Measurements from ENCODE around the gene SPATS2L. TPM values are rescaled to one million over a fixed set of nuclear protein-coding genes. Genes with fewer than 3 reads are reported as not detected.

The SPATS2L gene
- total RNA-seq, 4 donors from 2014 or later: 99.0 to 142 (median 124) TPM

DNA sequence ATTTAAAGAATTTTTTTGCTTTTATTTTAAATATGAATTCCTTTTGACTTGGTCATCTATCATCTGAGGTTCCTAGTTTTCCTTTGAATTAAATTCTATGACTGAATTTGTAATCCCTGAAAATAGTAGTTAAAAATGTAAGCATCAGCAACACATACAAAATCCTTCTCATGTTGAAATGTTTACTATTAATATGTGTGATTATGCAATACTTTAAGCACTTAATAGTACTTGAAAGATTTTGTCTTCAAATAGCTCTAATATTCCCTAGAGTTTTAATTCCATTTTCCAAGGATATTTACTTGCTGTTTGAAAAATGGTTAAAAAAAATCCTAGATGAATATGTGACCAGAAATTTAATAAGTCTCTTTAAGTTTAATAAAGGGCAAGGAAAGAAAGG, 26.6 kb upstream of the SPATS2L start:
- DNase-seq: no peak
- H3K27ac ChIP-seq: no peak overlapping the region
- no peak for TF ChIP-seq POLR2A (IDR thresholded peaks at IDR 0.05)
- TF ChIP-seq, protein P1, sequence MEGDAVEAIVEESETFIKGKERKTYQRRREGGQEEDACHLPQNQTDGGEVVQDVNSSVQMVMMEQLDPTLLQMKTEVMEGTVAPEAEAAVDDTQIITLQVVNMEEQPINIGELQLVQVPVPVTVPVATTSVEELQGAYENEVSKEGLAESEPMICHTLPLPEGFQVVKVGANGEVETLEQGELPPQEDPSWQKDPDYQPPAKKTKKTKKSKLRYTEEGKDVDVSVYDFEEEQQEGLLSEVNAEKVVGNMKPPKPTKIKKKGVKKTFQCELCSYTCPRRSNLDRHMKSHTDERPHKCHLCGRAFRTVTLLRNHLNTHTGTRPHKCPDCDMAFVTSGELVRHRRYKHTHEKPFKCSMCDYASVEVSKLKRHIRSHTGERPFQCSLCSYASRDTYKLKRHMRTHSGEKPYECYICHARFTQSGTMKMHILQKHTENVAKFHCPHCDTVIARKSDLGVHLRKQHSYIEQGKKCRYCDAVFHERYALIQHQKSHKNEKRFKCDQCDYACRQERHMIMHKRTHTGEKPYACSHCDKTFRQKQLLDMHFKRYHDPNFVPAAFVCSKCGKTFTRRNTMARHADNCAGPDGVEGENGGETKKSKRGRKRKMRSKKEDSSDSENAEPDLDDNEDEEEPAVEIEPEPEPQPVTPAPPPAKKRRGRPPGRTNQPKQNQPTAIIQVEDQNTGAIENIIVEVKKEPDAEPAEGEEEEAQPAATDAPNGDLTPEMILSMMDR (IDR thresholded peaks at IDR 0.05): no peak
- H3K36me3 ChIP-seq: no peaks in the 10 kb centered on the region
- no peaks in the 10 kb centered on the region for H3K27me3 ChIP-seq
- H3K9me3 ChIP-seq: no peaks in the 10 kb centered on the region
- H3K4me3 ChIP-seq: no peak overlapping the region
- H3K4me1 ChIP-seq: no peaks in the 10 kb centered on the region

DNA sequence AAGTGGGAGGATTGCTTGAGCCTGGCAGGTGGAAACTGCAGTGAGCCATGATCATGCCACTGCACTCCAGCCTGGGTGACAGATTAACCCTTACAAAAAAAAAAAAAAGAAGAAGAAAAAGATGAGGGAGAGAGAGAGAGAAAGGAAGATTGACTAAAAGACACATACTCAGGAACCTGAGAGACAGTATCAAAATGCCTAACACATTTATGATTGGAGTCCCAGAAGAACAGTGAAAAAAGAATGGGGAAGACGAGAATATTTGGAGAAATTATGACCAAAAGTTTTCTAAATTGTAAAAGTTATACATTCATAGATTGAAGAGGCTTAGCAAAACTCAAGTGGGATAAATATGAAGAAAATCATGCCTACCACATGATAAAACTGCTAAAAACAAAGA, 19.9 kb upstream of the SPATS2L start:
- DNase-seq: no peak
- Histone ChIP-seq H3K27ac (no peak overlapping the region), H3K36me3 (no peaks in the 10 kb centered on the region), H3K4me3 (no peak overlapping the region), H3K27me3 (no peaks in the 10 kb centered on the region), H3K9me3 (no peaks in the 10 kb centered on the region), H3K4me1 (no peaks in the 10 kb centered on the region)
- TF ChIP-seq, protein P1 (IDR thresholded peaks at IDR 0.05): no peak
- TF ChIP-seq POLR2A (IDR thresholded peaks at IDR 0.05): no peak

DNA sequence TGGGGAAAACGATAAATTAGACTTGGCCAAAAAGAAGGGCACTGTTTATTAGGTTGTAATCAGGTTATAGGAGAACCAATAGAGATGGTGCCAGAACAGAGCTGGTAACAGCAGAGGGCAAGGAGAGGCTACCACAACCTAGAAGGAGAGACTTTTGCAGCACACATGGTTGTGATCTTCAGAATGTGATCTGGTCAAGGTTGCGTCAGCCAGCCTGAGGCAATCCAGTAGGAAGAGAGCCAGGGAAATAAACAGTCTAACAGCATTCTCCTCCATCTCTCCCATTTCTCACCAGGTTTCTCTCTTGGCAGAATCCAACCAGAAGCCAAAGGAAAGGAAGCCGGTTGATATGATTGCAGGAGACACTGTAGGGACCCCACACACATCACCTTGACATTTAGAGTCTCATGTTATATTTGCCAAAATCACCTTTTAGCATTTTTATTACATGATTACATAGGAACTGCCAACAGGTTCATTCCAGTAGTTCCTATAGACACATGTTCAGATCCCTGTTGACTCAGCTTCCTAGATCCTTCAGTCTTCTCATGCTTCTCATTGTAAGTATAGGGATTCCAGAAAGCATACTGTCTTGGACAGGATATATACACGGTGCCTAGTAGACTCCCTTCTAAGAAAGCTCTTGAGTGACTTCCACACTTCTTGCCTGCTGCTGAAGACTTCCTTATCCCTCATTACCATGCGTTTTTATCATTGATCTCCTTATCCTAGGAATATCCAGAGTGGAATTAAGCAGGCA, 17.6 kb upstream of the SPATS2L start:
- TF ChIP-seq POLR2A (IDR thresholded peaks at IDR 0.05): no peak
- TF ChIP-seq, protein P1 (IDR thresholded peaks at IDR 0.05): no peak
- DNase-seq: no peak
- Histone ChIP-seq H3K36me3 (no peaks in the 10 kb centered on the region), H3K4me3 (no peak overlapping the region), H3K9me3 (no peaks in the 10 kb centered on the region), H3K27ac (no peak overlapping the region), H3K4me1 (no peaks in the 10 kb centered on the region), H3K27me3 (no peaks in the 10 kb centered on the region)

DNA sequence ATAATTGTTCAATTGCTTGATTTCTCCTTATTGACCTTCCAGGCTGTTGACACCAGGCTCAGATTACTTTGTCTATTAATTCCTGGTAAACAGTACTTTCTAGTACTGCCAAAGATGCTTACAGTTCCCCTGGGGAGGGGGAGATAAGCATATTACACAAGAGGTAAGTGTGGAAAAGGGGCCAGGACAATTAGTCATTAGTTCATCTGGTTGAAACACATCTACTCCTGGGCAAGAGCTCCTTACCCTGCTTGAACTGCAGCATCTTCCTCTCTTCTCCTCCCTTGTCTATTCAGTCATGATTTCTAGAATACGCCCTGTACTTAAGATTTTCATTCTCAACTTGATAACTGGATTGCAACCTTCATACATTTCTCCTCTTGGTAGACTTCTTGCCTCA, 10.4 kb upstream of the SPATS2L start:
- H3K27ac ChIP-seq: no peak overlapping the region
- DNase-seq: no peak
- H3K27me3 ChIP-seq: no peaks in the 10 kb centered on the region

DNA sequence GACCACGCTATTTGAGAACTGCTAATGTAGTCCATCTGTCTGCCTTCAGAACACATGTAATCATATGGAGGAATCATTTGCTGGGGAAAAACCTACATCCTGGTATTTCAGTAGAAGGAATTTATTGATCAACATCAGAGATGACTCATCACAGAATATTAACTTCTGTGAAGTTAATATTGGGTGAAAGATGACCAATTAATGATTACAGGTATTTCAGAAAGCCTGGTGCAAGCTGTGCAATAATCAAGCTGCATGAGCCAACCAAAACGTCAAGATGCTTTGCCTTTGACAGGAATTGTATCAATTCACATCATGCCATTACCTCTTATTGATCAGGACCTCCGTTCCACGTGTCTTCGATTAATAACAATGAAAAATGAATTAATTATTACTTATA, 9.4 kb upstream of the SPATS2L start:
- no peak overlapping the region for H3K27ac ChIP-seq
- no peaks in the 10 kb centered on the region for H3K4me1 ChIP-seq
- no peak overlapping the region for H3K4me3 ChIP-seq
- no peaks in the 10 kb centered on the region for H3K27me3 ChIP-seq
- DNase-seq: no peak
- TF ChIP-seq POLR2A (IDR thresholded peaks at IDR 0.05): no peak
- TF ChIP-seq, protein P1 (IDR thresholded peaks at IDR 0.05): no peak
- no peaks in the 10 kb centered on the region for H3K36me3 ChIP-seq
- H3K9me3 ChIP-seq: no peaks in the 10 kb centered on the region

More for the DNA sequence above, 10.4 kb upstream of the SPATS2L start:
- Histone ChIP-seq H3K4me3 (no peak overlapping the region), H3K9me3 (no peaks in the 10 kb centered on the region), H3K4me1 (no peaks in the 10 kb centered on the region), H3K36me3 (no peaks in the 10 kb centered on the region)
- TF ChIP-seq, protein P1 (IDR thresholded peaks at IDR 0.05): no peak
- no peak for TF ChIP-seq POLR2A (IDR thresholded peaks at IDR 0.05)
